Upper lobe of left lung (tissue), 4 donors: ENCODE data around the gene SLC35A3.

Experiments used
- CTCF ChIP-seq, 6 experiments: fragments of 450-650 bp in 4 of 6; fragments of 200-600 bp in 2 of 6; sonication (generic) in 2 of 6; IDR thresholded peaks; one replicate each; pipeline ENCODE4 v1.5.1; 2016 to 2019; ENCODE audit warnings: antibody characterized with exemption in 6 of 6
- EP300 ChIP-seq, 4 donors: sonication (generic); formaldehyde crosslinking; IDR thresholded peaks; one replicate each; pipeline ENCODE4 v1.5.1; 2017; ENCODE audit warnings: antibody characterized with exemption in 4 of 4, control low read depth in 2 of 4
- POLR2A ChIP-seq, 4 donors: fragments of 450-650 bp; IDR thresholded peaks; one replicate each; pipeline ENCODE4 v1.5.1; 2016 to 2017; ENCODE audit warnings: antibody characterized with exemption in 4 of 4, mild to moderate bottlenecking in 2 of 4

DNA sequence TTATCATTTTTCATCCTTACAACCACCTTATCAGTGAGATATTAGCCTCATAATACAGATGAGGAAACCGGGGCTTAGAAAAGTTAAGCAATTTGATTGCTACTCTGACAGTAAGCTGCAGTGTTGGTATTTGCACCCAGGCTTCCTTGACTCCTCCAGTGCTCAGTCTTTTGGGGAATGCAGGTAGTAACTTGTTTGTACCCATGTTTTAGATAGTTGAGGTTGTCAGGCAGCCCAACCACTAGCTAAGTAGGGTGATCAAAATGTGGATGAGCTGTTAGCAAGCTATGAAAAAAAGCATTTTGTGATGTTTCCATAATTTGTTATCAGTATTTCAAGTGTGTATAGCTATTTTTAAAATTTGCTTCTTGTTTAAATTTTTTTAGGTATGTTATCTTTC, 82.1 kb downstream of the SLC35A3 start:
- TF ChIP-seq POLR2A (IDR thresholded peaks at IDR 0.05): no peak
- no peak for TF ChIP-seq CTCF (IDR thresholded peaks at IDR 0.05)
- no peak for TF ChIP-seq EP300 (IDR thresholded peaks at IDR 0.05)
